B cell (primary cell): ENCODE data around the gene TENT4A. TPM values are rescaled to one million over a fixed set of nuclear protein-coding genes. Genes with fewer than 3 reads are reported as not detected.

Experiments
- ATAC-seq: fragments of 200-7000 bp; cut with Tn5 transposase; one replicate; pipeline ENCODE4 v1.10.0; 2021; ENCODE audit warnings: low read depth, mild to moderate bottlenecking, moderate number of reproducible peaks, moderate library complexity
- CTCF ChIA-PET: fragments of 350-600 bp; sonication (Branson Sonifier 250); formaldehyde crosslinking; loops from one replicate; lab custom pipeline; 2021; ENCODE audit warnings: antibody characterized with exemption, inconsistent platforms; lab: Charles Lee
- POLR2A ChIA-PET: fragments of 350-600 bp; sonication (Branson Sonifier 250); formaldehyde crosslinking; loops from one replicate; lab custom pipeline; 2021; ENCODE audit warnings: antibody characterized with exemption; lab: Charles Lee
- DNase-seq: peaks from one replicate; pipeline ENCODE4 v3.0.0; 2013
- H2AFZ ChIP-seq: 2 replicates; pipeline ENCODE4 v1.6.1; 2012; ENCODE audit warnings: mild to moderate bottlenecking, low read depth, low read length; ENCODE audit not compliant: insufficient read depth, poor library complexity, severe bottlenecking
- H3K27ac ChIP-seq, 2 donors: 1 replicate in 1 of 2; 2 replicates in 1 of 2; pipeline ENCODE4 v1.5.1; 2012 to 2013; ENCODE audit warnings: low read length in 2 of 2, mild to moderate bottlenecking in 2 of 2, moderate library complexity in 1 of 2
- H3K27me3 ChIP-seq, 4 experiments: fragments of 200-600 bp in 1 of 4; sonication (generic) in 1 of 4; replicated peaks in 1 of 4; 1 replicate in 2 of 4; 2 replicates in 2 of 4; pipeline versions ENCODE4 v1.6.1 to v1.7.0; 2013 to 2016; ENCODE audit warnings: low read length in 3 of 4, mild to moderate bottlenecking in 2 of 4, mixed read lengths in 1 of 4, moderate library complexity in 1 of 4; ENCODE audit not compliant: insufficient read depth in 4 of 4, control insufficient read depth in 3 of 4; ENCODE audit errors: control extremely low read depth in 1 of 4
- H3K36me3 ChIP-seq, 2 experiments: replicated peaks in 1 of 2; 1 replicate in 1 of 2; 2 replicates in 1 of 2; pipeline versions ENCODE4 v1.6.1 to v1.7.1; 2013; ENCODE audit warnings: low read length in 1 of 2; ENCODE audit not compliant: insufficient read depth in 2 of 2, control insufficient read depth in 1 of 2; ENCODE audit errors: control extremely low read depth in 1 of 2, extremely low read depth in 1 of 2
- H3K4me1 ChIP-seq, 2 donors: fragments of 200-600 bp in 1 of 2; sonication (generic) in 1 of 2; 1 replicate in 1 of 2; 2 replicates in 1 of 2; pipeline versions ENCODE4 v1.5.1 to v1.6.1; 2013 to 2017; ENCODE audit warnings: low read length in 2 of 2; ENCODE audit not compliant: control insufficient read depth in 2 of 2, insufficient read depth in 2 of 2
- H3K4me2 ChIP-seq: replicated peaks from 2 replicates; pipeline ENCODE3; 2012; ENCODE audit warnings: mild to moderate bottlenecking, low read depth, low read length; ENCODE audit not compliant: poor library complexity, severe bottlenecking
- H3K4me3 ChIP-seq, 5 experiments: fragments of 200-600 bp in 1 of 5; sonication (generic) in 1 of 5; 1 replicate in 3 of 5; 2 replicates in 2 of 5; pipeline versions ENCODE4 v1.5.1 to v1.7.0; 2011 to 2016; ENCODE audit warnings: low read length in 4 of 5, mild to moderate bottlenecking in 4 of 5, low read depth in 2 of 5, control low read depth in 1 of 5, moderate library complexity in 1 of 5; ENCODE audit not compliant: insufficient read depth in 1 of 5; ENCODE audit errors: control extremely low read depth in 1 of 5, extremely low read depth in 1 of 5
- H3K79me2 ChIP-seq: fragments of 200-600 bp; sonication (generic); one replicate; pipeline ENCODE4 v1.6.0; 2016; ENCODE audit warnings: low read length; ENCODE audit not compliant: control insufficient read depth, insufficient read depth
- H3K9ac ChIP-seq: fragments of 200-600 bp; sonication (generic); 2 replicates; pipeline ENCODE4 v1.6.1; 2017; ENCODE audit warnings: mild to moderate bottlenecking, low read length, moderate library complexity
- H3K9me3 ChIP-seq, 3 donors: one replicate each; pipeline versions ENCODE4 v1.6.1 to v1.7.1; 2013; ENCODE audit warnings: low read length in 2 of 3; ENCODE audit not compliant: control insufficient read depth in 2 of 3, insufficient read depth in 1 of 3; ENCODE audit errors: control extremely low read depth in 1 of 3
- H4K20me1 ChIP-seq: 2 replicates; pipeline ENCODE4 v1.6.0; 2012; ENCODE audit warnings: mild to moderate bottlenecking, low read length; ENCODE audit not compliant: insufficient read depth, control insufficient read depth, poor library complexity, severe bottlenecking
- H3K27ac Mint-ChIP-seq: one replicate; pipeline ENCODE4 v1.8.0; 2021; ENCODE audit warnings: mixed read lengths
- H3K27me3 Mint-ChIP-seq: one replicate; pipeline ENCODE4 v1.8.0; 2021; ENCODE audit warnings: mixed read lengths
- H3K4me1 Mint-ChIP-seq: one replicate; pipeline ENCODE4 v1.8.0; 2021; ENCODE audit warnings: mixed read lengths
- H3K4me3 Mint-ChIP-seq: one replicate; pipeline ENCODE4 v1.8.0; 2021; ENCODE audit warnings: mixed read lengths
- H3K9me3 Mint-ChIP-seq: one replicate; pipeline ENCODE4 v1.8.0; 2022; ENCODE audit warnings: mixed read lengths; ENCODE audit not compliant: insufficient read depth
- CTCF ChIP-seq: fragments of 200-600 bp; IDR thresholded peaks from one replicate; pipeline ENCODE4 v1.8.0; 2022; ENCODE audit warnings: antibody characterized with exemption, mild to moderate bottlenecking
- EZH2 ChIP-seq: IDR thresholded peaks from 2 replicates; pipeline ENCODE4 v1.6.1; 2012; ENCODE audit warnings: borderline replicate concordance, low read depth, mild to moderate bottlenecking, moderate library complexity, low read length; ENCODE audit not compliant: insufficient read depth, poor library complexity, severe bottlenecking
- WGBS: methylation state at CpG from one replicate; pipeline ENCODE4 v1.1.5; 2013; ENCODE audit warnings: missing lambda C conversion rate; ENCODE audit not compliant: insufficient coverage; 5-methylcytosine and 5-hydroxymethylcytosine counted together
- intact Hi-C: fragments of 100-400 bp; cut with micrococcal nuclease; formaldehyde crosslinking; loops from one replicate; pipeline ENCODE4 v1.10.0; 2022
- polyA plus RNA-seq: library from polyadenylated mRNA; depleted of rRNA; stranded (reverse); fragments of >200 nt; gene quantifications from 2 replicates; pipeline ENCODE4 v1.2.3, GENCODE V29; 2012
- total RNA-seq, 2 donors: library from RNA; stranded (reverse); fragments of 120-200 nt in 1 of 2; gene quantifications; 1 replicate in 1 of 2; 2 replicates in 1 of 2; pipeline versions ENCODE4 v1.2.3 to v1.2.4, GENCODE V29; 2013 to 2022

TENT4A gene
- total and polyA plus RNA-seq, 2 donors (not counting 1 experiment from before 2014, with no cell fraction given): 18.5 to 63.6 TPM

GRCh38 chr5:6703806-6704205 lies 9.4 kb upstream of the TENT4A start:
- Histone ChIP-seq H3K9me3 (no peaks in the 10 kb centered on the region), H3K4me3 (no peak overlapping the region), H3K36me3 (no peaks in the 10 kb centered on the region), H3K9ac (no peak overlapping the region), H3K4me1 (no peaks in the 10 kb centered on the region), H2AFZ (no peak overlapping the region), H3K27me3 (peaks cover 0 to 17% (median 8%) of the 10 kb centered on the region in 4 experiments), H3K79me2 (no peaks in the 10 kb centered on the region), H3K27ac (no peak overlapping the region), H3K4me2 (no peak overlapping the region), H4K20me1 (no peaks in the 10 kb centered on the region)
- peaks cover 17% of the 10 kb centered on the region for H3K27me3 Mint-ChIP-seq
- CTCF ChIA-PET: no interaction called here
- TF ChIP-seq EZH2 (no peak), CTCF (no peak)
- 89% methylated on average over 3 of the region's 6 CpGs for WGBS
- H3K4me3 Mint-ChIP-seq: no peak overlapping the region
- DNase-seq (no peak), ATAC-seq (no peak)
- peaks cover 2% of the 10 kb centered on the region for H3K4me1 Mint-ChIP-seq
- no peak overlapping the region for H3K27ac Mint-ChIP-seq
- H3K9me3 Mint-ChIP-seq: no peaks in the 10 kb centered on the region
- POLR2A ChIA-PET: no interaction called here
- intact Hi-C loops: no loop called here

- Histone ChIP-seq H4K20me1 (no peaks in the 10 kb centered on the region), H3K9ac (no peak overlapping the region), H3K27me3 (peaks cover 0 to 17% (median 7%) of the 10 kb centered on the region in 4 experiments), H3K27ac (no peak overlapping the region), H3K9me3 (no peaks in the 10 kb centered on the region), H3K4me3 (no peak overlapping the region), H3K79me2 (no peaks in the 10 kb centered on the region), H2AFZ (no peak overlapping the region), H3K4me1 (no peaks in the 10 kb centered on the region), H3K4me2 (no peak overlapping the region), H3K36me3 (no peaks in the 10 kb centered on the region)
- DNase-seq (no peak), ATAC-seq (no peak)
- Mint-ChIP-seq H3K27ac (no peak overlapping the region), H3K27me3 (peaks cover 13% of the 10 kb centered on the region), H3K9me3 (no peaks in the 10 kb centered on the region), H3K4me1 (peaks cover 2% of the 10 kb centered on the region), H3K4me3 (no peak overlapping the region)
- CTCF ChIA-PET: no interaction called here
- WGBS: 94% methylated on average over 9 of the region's 11 CpGs
- intact Hi-C loops: no loop called here
- no peak for TF ChIP-seq EZH2
- no peak for TF ChIP-seq CTCF
- POLR2A ChIA-PET: no interaction called here
These were observed 8.8 kb upstream of the TENT4A start for GRCh38 chr5:6704361-6704851.
